HepG2 (cell line): ENCODE data around the gene BCL2L2. TPM values are rescaled to one million over a fixed set of nuclear protein-coding genes. Genes with fewer than 3 reads are reported as not detected.

Source experiments
- CBX2 ChIP-seq, 2 experiments: fragments of 200-600 bp in 1 of 2; sonication (generic); formaldehyde crosslinking in 1 of 2; IDR thresholded peaks; 2 replicates each; pipeline versions ENCODE4 v1.7.0 to v1.8.1; 2018 to 2022; ENCODE audit warnings: low read depth in 2 of 2, low read length in 1 of 2, mild to moderate bottlenecking in 1 of 2, missing genetic modification reagents in 1 of 2
- CEBPG ChIP-seq: IDR thresholded peaks from 2 replicates; pipeline ENCODE4 v1.6.1; 2016
- CREB1 ChIP-seq, 2 experiments: fragments of 450-650 bp in 1 of 2; IDR thresholded peaks; 2 replicates each; pipeline ENCODE4 v1.6.1; 2016 to 2017; ENCODE audit warnings: control low read depth in 1 of 2, mild to moderate bottlenecking in 1 of 2, missing compliant biosample characterization in 1 of 2, missing genetic modification characterization in 1 of 2
- GTF3A ChIP-seq: sonication (generic); formaldehyde crosslinking; conservative IDR thresholded peaks from 2 replicates; pipeline ENCODE4 v1.4.0; 2020; ENCODE audit warnings: mild to moderate bottlenecking, missing genetic modification reagents
- JDP2 ChIP-seq: sonication (generic); formaldehyde crosslinking; IDR thresholded peaks from 2 replicates; pipeline ENCODE4 v1.8.1; 2022; ENCODE audit warnings: missing genetic modification reagents, borderline replicate concordance
- MEIS2 ChIP-seq: sonication (generic); formaldehyde crosslinking; IDR thresholded peaks from 2 replicates; pipeline ENCODE4 v1.9.0; 2021; ENCODE audit warnings: mild to moderate bottlenecking, missing genetic modification reagents
- MXD4 ChIP-seq: IDR thresholded peaks from 2 replicates; pipeline ENCODE4 v1.6.1; 2016; ENCODE audit warnings: mild to moderate bottlenecking, missing biosample characterization, missing genetic modification reagents
- PTBP1 ChIP-seq: fragments of 200-400 bp; formaldehyde crosslinking; IDR thresholded peaks from 2 replicates; pipeline ENCODE4 v1.6.1; 2018; ENCODE audit warnings: low read length, low read depth; ENCODE audit not compliant: poor library complexity, severe bottlenecking
- RBFOX2 ChIP-seq: fragments of 200-400 bp; formaldehyde crosslinking; IDR thresholded peaks from 2 replicates; pipeline ENCODE4 v1.6.1; 2017; ENCODE audit warnings: low read depth, mild to moderate bottlenecking, low read length
- SRSF4 ChIP-seq: fragments of 200-400 bp; formaldehyde crosslinking; IDR thresholded peaks from one replicate; pipeline ENCODE4 v1.6.1; 2018; ENCODE audit warnings: mild to moderate bottlenecking, low read depth, low read length, moderate library complexity; ENCODE audit not compliant: poor library complexity, severe bottlenecking
- TCF12 ChIP-seq, 2 experiments: fragments of 450-650 bp in 1 of 2; sonication (generic) in 1 of 2; formaldehyde crosslinking in 1 of 2; IDR thresholded peaks; 2 replicates each; pipeline versions ENCODE4 v1.6.1 to v1.8.0; 2017 to 2022; ENCODE audit warnings: antibody characterized with exemption in 1 of 2, mild to moderate bottlenecking in 1 of 2, missing genetic modification reagents in 1 of 2, moderate library complexity in 1 of 2
- TEF ChIP-seq: sonication (generic); formaldehyde crosslinking; IDR thresholded peaks from 2 replicates; pipeline ENCODE4 v1.5.0; 2020; ENCODE audit warnings: missing genetic modification reagents
- ZNF264 ChIP-seq: sonication (generic); formaldehyde crosslinking; IDR thresholded peaks from 2 replicates; pipeline ENCODE4 v1.4.0; 2020; ENCODE audit warnings: missing genetic modification reagents
- ZNF343 ChIP-seq: sonication (generic); formaldehyde crosslinking; IDR thresholded peaks from 2 replicates; pipeline ENCODE4 v1.4.0; 2020; ENCODE audit warnings: mild to moderate bottlenecking, missing genetic modification reagents
- ZNF367 ChIP-seq: sonication (generic); formaldehyde crosslinking; IDR thresholded peaks from 2 replicates; pipeline ENCODE4 v1.4.0; 2020; ENCODE audit warnings: missing genetic modification reagents, borderline replicate concordance
- ZNF430 ChIP-seq: sonication (generic); formaldehyde crosslinking; IDR thresholded peaks from 2 replicates; pipeline ENCODE4 v1.9.0; 2021; ENCODE audit warnings: mild to moderate bottlenecking, missing genetic modification reagents
- ZNF564 ChIP-seq: sonication (generic); formaldehyde crosslinking; IDR thresholded peaks from 2 replicates; pipeline ENCODE4 v1.8.1; 2023; ENCODE audit warnings: mild to moderate bottlenecking, missing genetic modification reagents
- ZNF773 ChIP-seq: sonication (generic); formaldehyde crosslinking; IDR thresholded peaks from 2 replicates; pipeline ENCODE4 v1.4.0; 2020; ENCODE audit warnings: missing genetic modification reagents, borderline replicate concordance
- ZSCAN25 ChIP-seq: sonication (generic); formaldehyde crosslinking; IDR thresholded peaks from 2 replicates; pipeline ENCODE4 v1.8.0; 2022; ENCODE audit warnings: mild to moderate bottlenecking, missing genetic modification reagents
- polyA plus RNA-seq, 8 experiments: library from polyadenylated mRNA; depleted of rRNA in 3 of 8; stranded (reverse) in 7 of 8; unstranded in 1 of 8; fragments of >200 nt; fragmentation: Illumina TruSeq in 4 of 8; extraction: Trizol in 4 of 8; gene quantifications; 2 replicates each; pipeline versions ENCODE4 v1.2.1 to v1.2.3, GENCODE V29; 2011 to 2016; ENCODE audit warnings: low read depth in 4 of 8, missing spikeins in 1 of 8, mixed read lengths in 1 of 8; ENCODE audit not compliant: insufficient read depth in 1 of 8
- total RNA-seq, 5 experiments: library from RNA; depleted of rRNA; stranded (reverse); fragments of >200 nt; fragmentation: Illumina TruSeq; extraction: Trizol; gene quantifications; 2 replicates each; pipeline ENCODE4 v1.2.3, GENCODE V29; 2016; ENCODE audit warnings: low read depth in 1 of 5
- TF ChIP-seq, protein P1 (sequence below): sonication (generic); formaldehyde crosslinking; IDR thresholded peaks from 2 replicates; pipeline ENCODE4 v1.9.0; 2021; ENCODE audit warnings: mild to moderate bottlenecking, missing genetic modification reagents
- TF ChIP-seq, protein P2 (sequence below): sonication (generic); formaldehyde crosslinking; IDR thresholded peaks from 2 replicates; pipeline ENCODE4 v1.4.0; 2020; ENCODE audit warnings: missing genetic modification reagents, borderline replicate concordance

BCL2L2 gene
- total and polyA plus RNA-seq, 2 of the 13 experiments (the other 11 are each of a cell fraction or from before 2014, with no cell fraction given) = 28.1 to 49.8 TPM

GRCh38 chr14:23327947-23328744 lies 21.5 kb downstream of the BCL2L2 start (continued):
- no peak for TF ChIP-seq PTBP1
- no peak for TF ChIP-seq JDP2
- TF ChIP-seq TEF (CRISPR knock-in tag) = no peak
- TF ChIP-seq, protein P1, sequence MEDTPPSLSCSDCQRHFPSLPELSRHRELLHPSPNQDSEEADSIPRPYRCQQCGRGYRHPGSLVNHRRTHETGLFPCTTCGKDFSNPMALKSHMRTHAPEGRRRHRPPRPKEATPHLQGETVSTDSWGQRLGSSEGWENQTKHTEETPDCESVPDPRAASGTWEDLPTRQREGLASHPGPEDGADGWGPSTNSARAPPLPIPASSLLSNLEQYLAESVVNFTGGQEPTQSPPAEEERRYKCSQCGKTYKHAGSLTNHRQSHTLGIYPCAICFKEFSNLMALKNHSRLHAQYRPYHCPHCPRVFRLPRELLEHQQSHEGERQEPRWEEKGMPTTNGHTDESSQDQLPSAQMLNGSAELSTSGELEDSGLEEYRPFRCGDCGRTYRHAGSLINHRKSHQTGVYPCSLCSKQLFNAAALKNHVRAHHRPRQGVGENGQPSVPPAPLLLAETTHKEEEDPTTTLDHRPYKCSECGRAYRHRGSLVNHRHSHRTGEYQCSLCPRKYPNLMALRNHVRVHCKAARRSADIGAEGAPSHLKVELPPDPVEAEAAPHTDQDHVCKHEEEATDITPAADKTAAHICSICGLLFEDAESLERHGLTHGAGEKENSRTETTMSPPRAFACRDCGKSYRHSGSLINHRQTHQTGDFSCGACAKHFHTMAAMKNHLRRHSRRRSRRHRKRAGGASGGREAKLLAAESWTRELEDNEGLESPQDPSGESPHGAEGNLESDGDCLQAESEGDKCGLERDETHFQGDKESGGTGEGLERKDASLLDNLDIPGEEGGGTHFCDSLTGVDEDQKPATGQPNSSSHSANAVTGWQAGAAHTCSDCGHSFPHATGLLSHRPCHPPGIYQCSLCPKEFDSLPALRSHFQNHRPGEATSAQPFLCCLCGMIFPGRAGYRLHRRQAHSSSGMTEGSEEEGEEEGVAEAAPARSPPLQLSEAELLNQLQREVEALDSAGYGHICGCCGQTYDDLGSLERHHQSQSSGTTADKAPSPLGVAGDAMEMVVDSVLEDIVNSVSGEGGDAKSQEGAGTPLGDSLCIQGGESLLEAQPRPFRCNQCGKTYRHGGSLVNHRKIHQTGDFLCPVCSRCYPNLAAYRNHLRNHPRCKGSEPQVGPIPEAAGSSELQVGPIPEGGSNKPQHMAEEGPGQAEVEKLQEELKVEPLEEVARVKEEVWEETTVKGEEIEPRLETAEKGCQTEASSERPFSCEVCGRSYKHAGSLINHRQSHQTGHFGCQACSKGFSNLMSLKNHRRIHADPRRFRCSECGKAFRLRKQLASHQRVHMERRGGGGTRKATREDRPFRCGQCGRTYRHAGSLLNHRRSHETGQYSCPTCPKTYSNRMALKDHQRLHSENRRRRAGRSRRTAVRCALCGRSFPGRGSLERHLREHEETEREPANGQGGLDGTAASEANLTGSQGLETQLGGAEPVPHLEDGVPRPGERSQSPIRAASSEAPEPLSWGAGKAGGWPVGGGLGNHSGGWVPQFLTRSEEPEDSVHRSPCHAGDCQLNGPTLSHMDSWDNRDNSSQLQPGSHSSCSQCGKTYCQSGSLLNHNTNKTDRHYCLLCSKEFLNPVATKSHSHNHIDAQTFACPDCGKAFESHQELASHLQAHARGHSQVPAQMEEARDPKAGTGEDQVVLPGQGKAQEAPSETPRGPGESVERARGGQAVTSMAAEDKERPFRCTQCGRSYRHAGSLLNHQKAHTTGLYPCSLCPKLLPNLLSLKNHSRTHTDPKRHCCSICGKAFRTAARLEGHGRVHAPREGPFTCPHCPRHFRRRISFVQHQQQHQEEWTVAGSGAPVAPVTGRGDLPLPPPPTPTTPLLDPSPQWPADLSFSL (CRISPR knock-in tag) = no peak
- TF ChIP-seq GTF3A = no peak
- TF ChIP-seq SRSF4 = no peak
- TF ChIP-seq MXD4 (CRISPR knock-in tag) = peak; percentile 52; the same call in 1 of the 2 replicates
- no peak for TF ChIP-seq ZNF343 (CRISPR knock-in tag)
- no peak for TF ChIP-seq CBX2 (IDR thresholded peaks at IDR 0.05; ENCODE audit: low read depth, low read length)
- TF ChIP-seq CBX2 (CRISPR knock-in tag; IDR thresholded peaks at IDR 0.05; ENCODE audit: low read depth) = 0 out of 2 replicates have a peak, but pooled peaks have one; percentile 19
- TF ChIP-seq, protein P2, sequence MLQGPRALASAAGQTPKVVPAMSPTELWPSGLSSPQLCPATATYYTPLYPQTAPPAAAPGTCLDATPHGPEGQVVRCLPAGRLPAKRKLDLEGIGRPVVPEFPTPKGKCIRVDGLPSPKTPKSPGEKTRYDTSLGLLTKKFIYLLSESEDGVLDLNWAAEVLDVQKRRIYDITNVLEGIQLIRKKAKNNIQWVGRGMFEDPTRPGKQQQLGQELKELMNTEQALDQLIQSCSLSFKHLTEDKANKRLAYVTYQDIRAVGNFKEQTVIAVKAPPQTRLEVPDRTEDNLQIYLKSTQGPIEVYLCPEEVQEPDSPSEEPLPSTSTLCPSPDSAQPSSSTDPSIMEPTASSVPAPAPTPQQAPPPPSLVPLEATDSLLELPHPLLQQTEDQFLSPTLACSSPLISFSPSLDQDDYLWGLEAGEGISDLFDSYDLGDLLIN (CRISPR knock-in tag) = no peak
- TF ChIP-seq ZNF430 (CRISPR knock-in tag) = no peak
- TF ChIP-seq MEIS2 = no peak
- no peak for TF ChIP-seq TCF12 (IDR thresholded peaks at IDR 0.05)
- no peak for TF ChIP-seq TCF12 (CRISPR knock-in tag; IDR thresholded peaks at IDR 0.05)
- TF ChIP-seq ZNF367 (CRISPR knock-in tag) = no peak
- TF ChIP-seq ZNF773 = no peak
- TF ChIP-seq RBFOX2 = no peak
- TF ChIP-seq ZNF564 = no peak
- peak; percentile 68; the same call in 1 of the 2 replicates for TF ChIP-seq ZSCAN25 (CRISPR knock-in tag)
- TF ChIP-seq ZNF264 (CRISPR knock-in tag) = 0 out of 2 replicates have a peak, but pooled peaks have one; percentile 27
- TF ChIP-seq CREB1 (IDR thresholded peaks at IDR 0.05) = no peak
- no peak for TF ChIP-seq CREB1 (CRISPR knock-in tag; IDR thresholded peaks at IDR 0.05)
- TF ChIP-seq CEBPG (CRISPR knock-in tag) = peak; percentile 34; the same call in 1 of the 2 replicates
